IMR-90 (cell line): Measurements from ENCODE around the gene ADGRF3. TPM values are rescaled to one million over a fixed set of nuclear protein-coding genes. Genes with fewer than 3 reads are reported as not detected.

Experiments used
- ATAC-seq: fragments of 200-7000 bp; cut with Tn5 transposase; 2 replicates; pipeline ENCODE4 v1.9.1; 2020; ENCODE audit warnings: low read depth, mild to moderate bottlenecking, moderate library complexity
- BruUV-seq: library from RNA; stranded (reverse); fragments of 400-500 nt; replicated peaks from 2 replicates; lab custom pipeline; 2021; lab: Mats Ljungman, UMichigan
- CTCF ChIA-PET: fragments of 300-600 bp; formaldehyde crosslinking; extraction: SDS; loops from one replicate; lab custom pipeline; 2021; ENCODE audit warnings: antibody characterized with exemption; lab: Yijun Ruan, JAX
- POLR2A ChIA-PET: fragments of 300-600 bp; sonication (Branson Sonifier 250); formaldehyde crosslinking; loops from one replicate; lab custom pipeline; 2022; ENCODE audit warnings: antibody characterized with exemption; ENCODE audit not compliant: unreplicated experiment; lab: Charles Lee
- DNase-seq: peaks from one replicate; pipeline ENCODE4 v3.0.0; 2013
- H2AFZ ChIP-seq: replicated peaks from 2 replicates; pipeline ENCODE3; 2013; ENCODE audit warnings: low read length, mild to moderate bottlenecking; ENCODE audit not compliant: poor library complexity
- H2AK5ac ChIP-seq: 2 replicates; pipeline ENCODE4 v1.6.1; 2013; ENCODE audit warnings: low read depth, low read length, inconsistent platforms
- H2AK9ac ChIP-seq: replicated peaks from 2 replicates; pipeline ENCODE3; 2013; ENCODE audit warnings: mild to moderate bottlenecking, low read depth, low read length, moderate library complexity; ENCODE audit not compliant: poor library complexity
- H2BK120ac ChIP-seq: 2 replicates; pipeline ENCODE4 v1.6.1; 2013; ENCODE audit warnings: low read depth, low read length, inconsistent platforms
- H2BK15ac ChIP-seq: 3 replicates; pipeline ENCODE4 v1.6.1; 2013; ENCODE audit warnings: low read depth, low read length, inconsistent platforms
- H2BK20ac ChIP-seq: 2 replicates; pipeline ENCODE4 v1.6.1; 2013; ENCODE audit warnings: low read depth, mild to moderate bottlenecking, inconsistent platforms, low read length, moderate library complexity
- H2BK5ac ChIP-seq: 2 replicates; pipeline ENCODE4 v1.6.1; 2013; ENCODE audit warnings: mild to moderate bottlenecking, low read depth, low read length, inconsistent platforms; ENCODE audit not compliant: poor library complexity, severe bottlenecking
- H3K14ac ChIP-seq: replicated peaks from 2 replicates; pipeline ENCODE4 v1.6.1; 2013; ENCODE audit warnings: low read depth, low read length, inconsistent platforms
- H3K18ac ChIP-seq: 2 replicates; pipeline ENCODE4 v1.6.1; 2013; ENCODE audit warnings: low read depth, low read length, control low read depth
- H3K23ac ChIP-seq: 2 replicates; pipeline ENCODE4 v1.6.1; 2013; ENCODE audit warnings: low read depth, low read length, inconsistent platforms
- H3K27ac ChIP-seq: 2 replicates; pipeline ENCODE4 v1.5.1; 2013; ENCODE audit warnings: mild to moderate bottlenecking, control low read depth, low read length; ENCODE audit not compliant: insufficient read depth
- H3K27me3 ChIP-seq: 2 replicates; pipeline ENCODE4 v1.6.1; 2013; ENCODE audit warnings: low read length; ENCODE audit not compliant: control insufficient read depth, insufficient read depth
- H3K36me3 ChIP-seq: 2 replicates; pipeline ENCODE4 v1.6.1; 2013; ENCODE audit warnings: low read length, mixed read lengths; ENCODE audit not compliant: control insufficient read depth, insufficient read depth
- H3K4ac ChIP-seq: 2 replicates; pipeline ENCODE4 v1.6.1; 2013; ENCODE audit warnings: low read depth, low read length, inconsistent platforms
- H3K4me1 ChIP-seq: 2 replicates; pipeline ENCODE4 v1.6.1; 2013; ENCODE audit warnings: low read length, mixed read lengths; ENCODE audit not compliant: control insufficient read depth, insufficient read depth
- H3K4me2 ChIP-seq: 2 replicates; pipeline ENCODE4 v1.6.1; 2013; ENCODE audit warnings: low read depth, mild to moderate bottlenecking, control low read depth, low read length, moderate library complexity
- H3K4me3 ChIP-seq: 2 replicates; pipeline ENCODE4 v1.5.1; 2013; ENCODE audit warnings: low read depth, mild to moderate bottlenecking, control low read depth, low read length, moderate library complexity; ENCODE audit not compliant: insufficient read depth
- H3K56ac ChIP-seq: 2 replicates; pipeline ENCODE4 v1.6.1; 2013; ENCODE audit warnings: low read length, inconsistent platforms; ENCODE audit not compliant: insufficient read depth; ENCODE audit errors: extremely low read depth
- H3K79me1 ChIP-seq, 2 experiments: 2 replicates each; pipeline ENCODE4 v1.6.1; 2013; ENCODE audit warnings: low read length in 2 of 2, inconsistent platforms in 1 of 2, low read depth in 1 of 2
- H3K9ac ChIP-seq: 2 replicates; pipeline ENCODE4 v1.6.1; 2013; ENCODE audit warnings: low read depth, low read length, control low read depth
- H3K9me1 ChIP-seq: 2 replicates; pipeline ENCODE4 v1.6.1; 2013; ENCODE audit warnings: low read length, inconsistent platforms; ENCODE audit not compliant: insufficient read depth
- H3K9me3 ChIP-seq: 2 replicates; pipeline ENCODE4 v1.6.1; 2013; ENCODE audit warnings: low read length; ENCODE audit not compliant: control insufficient read depth, insufficient read depth
- H4K20me1 ChIP-seq: 2 replicates; pipeline ENCODE4 v1.6.1; 2013; ENCODE audit warnings: low read length, inconsistent platforms; ENCODE audit not compliant: insufficient read depth
- H4K5ac ChIP-seq: 2 replicates; pipeline ENCODE4 v1.6.1; 2013; ENCODE audit warnings: mild to moderate bottlenecking, low read depth, low read length, control low read depth
- H4K8ac ChIP-seq, 2 experiments: 2 replicates each; pipeline ENCODE4 v1.6.1; 2013; ENCODE audit warnings: low read depth in 2 of 2, low read length in 2 of 2, control low read depth in 1 of 2, inconsistent platforms in 1 of 2
- H4K91ac ChIP-seq: 2 replicates; pipeline ENCODE4 v1.6.1; 2013; ENCODE audit warnings: low read depth, low read length, inconsistent platforms; ENCODE audit not compliant: insufficient read depth
- BHLHE40 ChIP-seq: fragments of 150-350 bp; IDR thresholded peaks from 2 replicates; pipeline ENCODE4 v1.6.1; 2016; ENCODE audit warnings: mild to moderate bottlenecking, low read depth, low read length
- CEBPB ChIP-seq: IDR thresholded peaks from 2 replicates; pipeline ENCODE4 v1.6.1; 2012; ENCODE audit warnings: low read depth, low read length, improper control_type of control experiment
- CHD1 ChIP-seq: IDR thresholded peaks from 2 replicates; pipeline ENCODE4 v1.6.1; 2012; ENCODE audit warnings: low read depth, low read length, improper control_type of control experiment
- FOS ChIP-seq: fragments of 150-350 bp; IDR thresholded peaks from 2 replicates; pipeline ENCODE4 v1.6.1; 2016; ENCODE audit warnings: low read depth, low read length
- MAFK ChIP-seq: IDR thresholded peaks from 2 replicates; pipeline ENCODE4 v1.6.1; 2012; ENCODE audit warnings: low read depth, low read length, improper control_type of control experiment
- MAZ ChIP-seq: IDR thresholded peaks from 2 replicates; pipeline ENCODE4 v1.6.1; 2012; ENCODE audit warnings: low read depth, mild to moderate bottlenecking, low read length, improper control_type of control experiment, moderate library complexity, borderline replicate concordance
- MXI1 ChIP-seq: IDR thresholded peaks from 2 replicates; pipeline ENCODE4 v1.6.1; 2012; ENCODE audit warnings: low read depth, mild to moderate bottlenecking, low read length, moderate library complexity, borderline replicate concordance
- NFE2L2 ChIP-seq: fragments of 150-350 bp; IDR thresholded peaks from 2 replicates; pipeline ENCODE4 v1.6.1; 2016; ENCODE audit warnings: low read depth, mild to moderate bottlenecking, low read length
- POLR2A ChIP-seq: IDR thresholded peaks from 2 replicates; pipeline ENCODE4 v1.6.1; 2012; ENCODE audit warnings: mild to moderate bottlenecking, low read depth, low read length
- RAD21 ChIP-seq: IDR thresholded peaks from 2 replicates; pipeline ENCODE4 v1.6.1; 2012; ENCODE audit warnings: low read length, improper control_type of control experiment
- RCOR1 ChIP-seq: IDR thresholded peaks from 2 replicates; pipeline ENCODE4 v1.6.1; 2012; ENCODE audit warnings: mild to moderate bottlenecking, low read length, improper control_type of control experiment; ENCODE audit not compliant: insufficient replicate concordance
- SMC3 ChIP-seq: fragments of 150-350 bp; IDR thresholded peaks from 2 replicates; pipeline ENCODE4 v1.6.1; 2016; ENCODE audit warnings: low read depth, mild to moderate bottlenecking, antibody characterized with exemption, low read length, moderate library complexity
- WGBS, 2 experiments: methylation state at CpG; one replicate each; pipeline versions ENCODE4 v1.1.5 to v1.1.7; 2013; ENCODE audit warnings: missing lambda C conversion rate in 2 of 2; ENCODE audit not compliant: insufficient read length in 1 of 2; ENCODE audit errors: extremely low coverage in 2 of 2; 5-methylcytosine and 5-hydroxymethylcytosine counted together
- dilution Hi-C: fragments of 300-500 bp; cut with HindIII; formaldehyde crosslinking; loops from one replicate; pipeline ENCODE4 v1.14.3; 2018; ENCODE audit warnings: low sequenced_read_pairs; ENCODE audit not compliant: unreplicated experiment
- in situ Hi-C: fragments of 300-500 bp; cut with MboI; formaldehyde crosslinking; loops from 3 replicates; pipeline ENCODE4 v1.14.3; 2019; ENCODE audit warnings: low sequenced_read_pairs, inconsistent platforms, mixed read lengths
- intact Hi-C: fragments of 100-400 bp; cut with micrococcal nuclease; formaldehyde crosslinking; loops from 2 replicates; pipeline ENCODE4 v1.10.0; 2022
- polyA plus RNA-seq, 3 experiments: library from polyadenylated mRNA; depleted of rRNA; stranded (reverse); fragments of >200 nt; gene quantifications; 2 replicates each; pipeline ENCODE4 v1.2.3, GENCODE V29; 2012; ENCODE audit warnings: low replicate concordance in 1 of 3
- total RNA-seq: library from RNA; depleted of rRNA; stranded (reverse); fragments of >200 nt; gene quantifications from 2 replicates; pipeline ENCODE4 v1.2.3, GENCODE V29; 2012
- TF ChIP-seq, protein P1 (sequence below): fragments of 150-350 bp; IDR thresholded peaks from 2 replicates; pipeline ENCODE4 v1.6.1; 2016; ENCODE audit warnings: low read depth, mild to moderate bottlenecking, low read length, moderate library complexity, borderline replicate concordance
- TF ChIP-seq, protein P2 (sequence below): conservative IDR thresholded peaks from 2 replicates; pipeline ENCODE4 v1.5.1; 2012; ENCODE audit warnings: mild to moderate bottlenecking, low read depth, low read length, improper control_type of control experiment
- TF ChIP-seq, protein P3 (sequence below): fragments of 150-350 bp; IDR thresholded peaks from 2 replicates; pipeline ENCODE4 v1.6.1; 2017; ENCODE audit warnings: mild to moderate bottlenecking, antibody characterized with exemption, low read length, low read depth

The ADGRF3 gene
- total and polyA plus RNA-seq, 2 of the 4 experiments (the other 2 are of a cell fraction) = 0.15 TPM; not detected in 1

DNA sequence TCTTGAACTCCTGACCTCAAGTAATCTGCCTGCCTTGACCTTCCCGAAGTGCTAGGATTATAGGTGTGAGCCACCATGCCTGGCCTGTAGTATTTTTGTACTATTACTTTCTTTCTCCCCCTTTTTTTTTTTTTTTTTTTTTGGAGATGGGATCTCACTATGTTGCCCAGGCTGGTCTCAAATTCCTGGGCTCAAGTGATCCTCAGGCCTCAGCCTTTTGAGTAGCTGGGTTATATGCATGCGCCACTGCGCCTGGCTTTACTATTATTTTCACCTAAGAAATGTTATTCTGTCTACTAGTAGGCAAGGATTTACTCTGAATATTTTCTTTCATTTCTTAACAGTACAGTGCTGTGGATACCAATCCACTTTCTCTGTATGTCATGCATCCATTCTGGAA lies 17.4 kb upstream of the ADGRF3 start:
- Histone ChIP-seq H3K56ac (no peak overlapping the region), H3K9me3 (no peaks in the 10 kb centered on the region), H3K14ac (no peak overlapping the region), H4K91ac (no peak overlapping the region), H2AFZ (no peak overlapping the region), H4K8ac (no peak overlapping the region), H3K27ac (no peak overlapping the region), H3K4me1 (no peaks in the 10 kb centered on the region), H3K36me3 (peaks cover 6% of the 10 kb centered on the region), H3K23ac (no peak overlapping the region), H3K9ac (no peak overlapping the region), H4K5ac (no peak overlapping the region), H2BK20ac (no peak overlapping the region), H3K18ac (no peak overlapping the region), H3K79me1 (peaks cover 9 to 36% of the 10 kb centered on the region in 2 experiments), H3K4me2 (no peak overlapping the region), H3K27me3 (no peaks in the 10 kb centered on the region), H2AK5ac (no peak overlapping the region), H2BK5ac (no peak overlapping the region), H3K9me1 (0 out of 2 replicates have a peak, but pooled peaks cover 3% of the 10 kb centered on the region), H2BK15ac (no peak overlapping the region), H2BK120ac (no peak overlapping the region), H4K20me1 (peaks cover 6% of the 10 kb centered on the region; the same call in 1 of the 2 replicates), H3K4me3 (no peak overlapping the region), H2AK9ac (no peak overlapping the region), H3K4ac (no peak overlapping the region)
- in situ Hi-C loops = no loop called here
- WGBS, 2 experiments = no CpG with 5 or more reads among the region's 3 CpGs
- intact Hi-C loops = no loop called here
- BruUV-seq = no TSS peak
- dilution Hi-C loops = no loop called here
- POLR2A ChIA-PET = interaction anchor here (0.6 kb wide), 1 partner anchor 14 kb away, joined by 18 read pairs; no protein-coding TSS in a partner anchor
- no peak for ATAC-seq
- CTCF ChIA-PET = no interaction called here
- no peak for DNase-seq
- TF ChIP-seq NFE2L2 = no peak
- TF ChIP-seq MAZ = no peak
- TF ChIP-seq, protein P1, sequence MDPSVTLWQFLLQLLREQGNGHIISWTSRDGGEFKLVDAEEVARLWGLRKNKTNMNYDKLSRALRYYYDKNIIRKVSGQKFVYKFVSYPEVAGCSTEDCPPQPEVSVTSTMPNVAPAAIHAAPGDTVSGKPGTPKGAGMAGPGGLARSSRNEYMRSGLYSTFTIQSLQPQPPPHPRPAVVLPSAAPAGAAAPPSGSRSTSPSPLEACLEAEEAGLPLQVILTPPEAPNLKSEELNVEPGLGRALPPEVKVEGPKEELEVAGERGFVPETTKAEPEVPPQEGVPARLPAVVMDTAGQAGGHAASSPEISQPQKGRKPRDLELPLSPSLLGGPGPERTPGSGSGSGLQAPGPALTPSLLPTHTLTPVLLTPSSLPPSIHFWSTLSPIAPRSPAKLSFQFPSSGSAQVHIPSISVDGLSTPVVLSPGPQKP = no peak
- no peak for TF ChIP-seq BHLHE40
- TF ChIP-seq POLR2A = no peak
- TF ChIP-seq RAD21 = no peak
- no peak for TF ChIP-seq MXI1
- no peak for TF ChIP-seq MAFK
- TF ChIP-seq SMC3 = no peak
- no peak for TF ChIP-seq CHD1
- TF ChIP-seq, protein P2, sequence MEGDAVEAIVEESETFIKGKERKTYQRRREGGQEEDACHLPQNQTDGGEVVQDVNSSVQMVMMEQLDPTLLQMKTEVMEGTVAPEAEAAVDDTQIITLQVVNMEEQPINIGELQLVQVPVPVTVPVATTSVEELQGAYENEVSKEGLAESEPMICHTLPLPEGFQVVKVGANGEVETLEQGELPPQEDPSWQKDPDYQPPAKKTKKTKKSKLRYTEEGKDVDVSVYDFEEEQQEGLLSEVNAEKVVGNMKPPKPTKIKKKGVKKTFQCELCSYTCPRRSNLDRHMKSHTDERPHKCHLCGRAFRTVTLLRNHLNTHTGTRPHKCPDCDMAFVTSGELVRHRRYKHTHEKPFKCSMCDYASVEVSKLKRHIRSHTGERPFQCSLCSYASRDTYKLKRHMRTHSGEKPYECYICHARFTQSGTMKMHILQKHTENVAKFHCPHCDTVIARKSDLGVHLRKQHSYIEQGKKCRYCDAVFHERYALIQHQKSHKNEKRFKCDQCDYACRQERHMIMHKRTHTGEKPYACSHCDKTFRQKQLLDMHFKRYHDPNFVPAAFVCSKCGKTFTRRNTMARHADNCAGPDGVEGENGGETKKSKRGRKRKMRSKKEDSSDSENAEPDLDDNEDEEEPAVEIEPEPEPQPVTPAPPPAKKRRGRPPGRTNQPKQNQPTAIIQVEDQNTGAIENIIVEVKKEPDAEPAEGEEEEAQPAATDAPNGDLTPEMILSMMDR = no peak
- TF ChIP-seq CEBPB = no peak
- TF ChIP-seq, protein P3, sequence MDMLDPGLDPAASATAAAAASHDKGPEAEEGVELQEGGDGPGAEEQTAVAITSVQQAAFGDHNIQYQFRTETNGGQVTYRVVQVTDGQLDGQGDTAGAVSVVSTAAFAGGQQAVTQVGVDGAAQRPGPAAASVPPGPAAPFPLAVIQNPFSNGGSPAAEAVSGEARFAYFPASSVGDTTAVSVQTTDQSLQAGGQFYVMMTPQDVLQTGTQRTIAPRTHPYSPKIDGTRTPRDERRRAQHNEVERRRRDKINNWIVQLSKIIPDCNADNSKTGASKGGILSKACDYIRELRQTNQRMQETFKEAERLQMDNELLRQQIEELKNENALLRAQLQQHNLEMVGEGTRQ = no peak
- no peak for TF ChIP-seq RCOR1
- TF ChIP-seq FOS = no peak
